Testis (tissue), 3 donors: Measurements from ENCODE around the gene ADAMTS6. TPM values are rescaled to one million over a fixed set of nuclear protein-coding genes. Genes with fewer than 3 reads are reported as not detected.

Experiments
- DNase-seq: peaks from one replicate; pipeline ENCODE4 v3.0.0-alpha.2; 2019
- H3K27ac ChIP-seq, 2 donors: fragments of 200-600 bp; sonication (generic); one replicate each; pipeline ENCODE4 v1.5.1; 2019
- H3K27me3 ChIP-seq: fragments of 200-600 bp; sonication (generic); one replicate; pipeline ENCODE4 v1.5.1; 2019
- H3K36me3 ChIP-seq: fragments of 200-600 bp; sonication (generic); one replicate; pipeline ENCODE4 v1.5.1; 2017; ENCODE audit warnings: low read depth; ENCODE audit errors: missing control alignments
- H3K4me1 ChIP-seq: fragments of 200-600 bp; sonication (generic); one replicate; pipeline ENCODE4 v1.5.1; 2019
- H3K4me3 ChIP-seq, 2 donors: fragments of 200-600 bp; sonication (generic); one replicate each; pipeline ENCODE4 v1.5.1; 2017 to 2019
- H3K9me3 ChIP-seq: fragments of 200-600 bp; sonication (generic); one replicate; pipeline ENCODE4 v1.5.1; 2017
- POLR2A ChIP-seq: fragments of 450-650 bp; IDR thresholded peaks from one replicate; pipeline ENCODE4 v1.6.1; 2017; ENCODE audit warnings: antibody characterized with exemption, mild to moderate bottlenecking, moderate library complexity
- WGBS, 2 donors: methylation state at CpG; one replicate each; pipeline ENCODE4 v1.1.5; 2018; 5-methylcytosine and 5-hydroxymethylcytosine counted together
- intact Hi-C: fragments of 100-400 bp; cut with DNase I; formaldehyde crosslinking; loops from one replicate; pipeline ENCODE4 v1.15.1; 2023; ENCODE audit warnings: low total_unique reads
- polyA plus RNA-seq: library from polyadenylated mRNA; stranded (reverse); fragments of 350-450 nt; fragmentation: Illumina TruSeq; extraction: RNeasy Lipid Tissue Mini Kit (QIAGEN cat#74804); gene quantifications from one replicate; pipeline ENCODE4 v1.2.3, GENCODE V29; 2014; ENCODE audit warnings: low read depth, low replicate concordance; ENCODE audit not compliant: insufficient read depth
- total RNA-seq, 2 donors: library from RNA; depleted of rRNA; stranded (reverse); fragments of >200 nt; gene quantifications; one replicate each; pipeline ENCODE4 v1.2.3, GENCODE V29; 2016
- TF ChIP-seq, protein P1 (sequence below), 3 experiments: fragments of 450-650 bp in 2 of 3; fragments of 200-600 bp in 1 of 3; sonication (generic) in 1 of 3; IDR thresholded peaks; one replicate each; pipeline ENCODE4 v1.5.1; 2016 to 2019; ENCODE audit warnings: antibody characterized with exemption in 3 of 3, mild to moderate bottlenecking in 2 of 3, moderate library complexity in 1 of 3

The ADAMTS6 gene
- total and polyA plus RNA-seq, 3 donors from 2014 or later: 4.1 to 43.1 (median 25.5) TPM

DNA sequence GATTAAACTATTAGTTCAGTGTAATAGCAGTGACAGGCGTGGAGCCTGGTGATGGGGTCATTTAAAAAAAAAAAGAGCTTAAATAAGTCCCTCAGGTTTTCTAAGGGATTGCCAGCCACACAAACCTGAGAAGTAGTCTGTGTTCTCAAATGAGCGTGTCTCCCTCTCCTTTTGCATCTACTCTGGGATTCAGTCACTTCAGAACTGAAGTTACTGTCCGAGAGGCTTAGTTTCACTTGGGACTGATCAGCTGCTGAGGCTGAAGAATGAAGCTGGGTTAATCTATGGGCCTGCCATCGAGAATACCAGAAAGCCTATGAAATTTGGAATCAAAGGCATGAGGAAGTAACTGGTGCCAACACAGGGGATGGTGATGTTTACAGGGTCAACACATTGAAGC lies 310.1 kb downstream of the ADAMTS6 start:
- TF ChIP-seq POLR2A: no peak
- TF ChIP-seq, protein P1, sequence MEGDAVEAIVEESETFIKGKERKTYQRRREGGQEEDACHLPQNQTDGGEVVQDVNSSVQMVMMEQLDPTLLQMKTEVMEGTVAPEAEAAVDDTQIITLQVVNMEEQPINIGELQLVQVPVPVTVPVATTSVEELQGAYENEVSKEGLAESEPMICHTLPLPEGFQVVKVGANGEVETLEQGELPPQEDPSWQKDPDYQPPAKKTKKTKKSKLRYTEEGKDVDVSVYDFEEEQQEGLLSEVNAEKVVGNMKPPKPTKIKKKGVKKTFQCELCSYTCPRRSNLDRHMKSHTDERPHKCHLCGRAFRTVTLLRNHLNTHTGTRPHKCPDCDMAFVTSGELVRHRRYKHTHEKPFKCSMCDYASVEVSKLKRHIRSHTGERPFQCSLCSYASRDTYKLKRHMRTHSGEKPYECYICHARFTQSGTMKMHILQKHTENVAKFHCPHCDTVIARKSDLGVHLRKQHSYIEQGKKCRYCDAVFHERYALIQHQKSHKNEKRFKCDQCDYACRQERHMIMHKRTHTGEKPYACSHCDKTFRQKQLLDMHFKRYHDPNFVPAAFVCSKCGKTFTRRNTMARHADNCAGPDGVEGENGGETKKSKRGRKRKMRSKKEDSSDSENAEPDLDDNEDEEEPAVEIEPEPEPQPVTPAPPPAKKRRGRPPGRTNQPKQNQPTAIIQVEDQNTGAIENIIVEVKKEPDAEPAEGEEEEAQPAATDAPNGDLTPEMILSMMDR (IDR thresholded peaks at IDR 0.05): no peak
- WGBS, 2 donors: 70 to 77% methylated on average over 4 of the region's 4 CpGs
- H3K4me3 ChIP-seq: no peak overlapping the region

DNA sequence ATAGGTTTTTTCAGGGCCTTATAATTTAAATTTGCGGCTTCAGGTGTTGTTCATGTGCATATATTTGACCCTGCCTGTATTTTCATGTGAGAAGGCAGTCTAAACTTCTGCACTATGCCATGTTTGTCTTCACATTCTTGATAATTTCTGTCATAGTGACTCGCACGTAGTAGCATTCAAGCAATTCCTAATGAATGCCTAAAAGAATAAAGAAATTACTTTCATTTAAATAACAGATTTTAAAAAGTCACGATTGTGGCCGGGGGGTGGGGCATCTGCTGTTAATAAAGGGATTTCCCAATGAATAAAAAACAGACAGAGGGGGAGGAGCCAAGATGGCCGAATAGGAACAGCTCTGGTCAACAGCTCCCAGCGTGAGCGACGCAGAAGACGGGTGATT lies 318.0 kb downstream of the ADAMTS6 start:
- TF ChIP-seq, protein P1 (IDR thresholded peaks at IDR 0.05): no peak
- TF ChIP-seq POLR2A: no peak
- intact Hi-C loops: no loop called here
- 92 to 96% methylated on average over 10 of the region's 10 CpGs for WGBS, 2 donors
- Histone ChIP-seq H3K27me3 (no peaks in the 10 kb centered on the region), H3K36me3 (no peaks in the 10 kb centered on the region), H3K9me3 (no peaks in the 10 kb centered on the region), H3K27ac (no peak overlapping the region), H3K4me3 (no peak overlapping the region), H3K4me1 (no peaks in the 10 kb centered on the region)
- DNase-seq: no peak

More for the DNA sequence above, 310.1 kb downstream of the ADAMTS6 start:
- no peaks in the 10 kb centered on the region for H3K27me3 ChIP-seq
- no peaks in the 10 kb centered on the region for H3K4me1 ChIP-seq
- no peaks in the 10 kb centered on the region for H3K9me3 ChIP-seq
- intact Hi-C loops: no loop called here
- no peaks in the 10 kb centered on the region for H3K36me3 ChIP-seq
- no peak overlapping the region for H3K27ac ChIP-seq
- no peak for DNase-seq

DNA sequence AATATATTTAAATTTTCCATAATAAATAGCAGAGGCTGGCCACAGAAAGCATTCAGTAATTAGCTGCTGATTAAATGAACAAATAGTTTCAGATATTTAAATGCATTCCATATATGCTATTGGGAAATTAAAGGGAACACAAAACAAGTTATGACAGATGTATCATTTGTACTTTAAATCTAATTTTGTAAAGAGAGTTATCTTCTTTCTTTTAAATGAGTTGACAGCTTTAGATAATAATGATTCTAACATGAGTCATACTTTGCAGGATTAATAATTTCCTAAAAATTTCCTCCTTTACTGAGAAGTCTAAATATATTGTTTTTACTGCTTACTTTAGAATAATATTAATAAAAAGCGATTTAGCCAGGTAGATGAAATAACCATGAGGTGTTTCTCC lies 320.1 kb downstream of the ADAMTS6 start:
- no peak overlapping the region for H3K27ac ChIP-seq
- TF ChIP-seq, protein P1 (IDR thresholded peaks at IDR 0.05): no peak
- TF ChIP-seq POLR2A: no peak
- H3K4me1 ChIP-seq: no peaks in the 10 kb centered on the region
- no peaks in the 10 kb centered on the region for H3K9me3 ChIP-seq
- H3K4me3 ChIP-seq: no peak overlapping the region
- no peaks in the 10 kb centered on the region for H3K27me3 ChIP-seq
- no peak for DNase-seq
- intact Hi-C loops: no loop called here
- whole genome bisulfite sequencing, 2 donors: 92 to 95% methylated on average over 1 of the region's 1 CpG
- H3K36me3 ChIP-seq: no peaks in the 10 kb centered on the region

DNA sequence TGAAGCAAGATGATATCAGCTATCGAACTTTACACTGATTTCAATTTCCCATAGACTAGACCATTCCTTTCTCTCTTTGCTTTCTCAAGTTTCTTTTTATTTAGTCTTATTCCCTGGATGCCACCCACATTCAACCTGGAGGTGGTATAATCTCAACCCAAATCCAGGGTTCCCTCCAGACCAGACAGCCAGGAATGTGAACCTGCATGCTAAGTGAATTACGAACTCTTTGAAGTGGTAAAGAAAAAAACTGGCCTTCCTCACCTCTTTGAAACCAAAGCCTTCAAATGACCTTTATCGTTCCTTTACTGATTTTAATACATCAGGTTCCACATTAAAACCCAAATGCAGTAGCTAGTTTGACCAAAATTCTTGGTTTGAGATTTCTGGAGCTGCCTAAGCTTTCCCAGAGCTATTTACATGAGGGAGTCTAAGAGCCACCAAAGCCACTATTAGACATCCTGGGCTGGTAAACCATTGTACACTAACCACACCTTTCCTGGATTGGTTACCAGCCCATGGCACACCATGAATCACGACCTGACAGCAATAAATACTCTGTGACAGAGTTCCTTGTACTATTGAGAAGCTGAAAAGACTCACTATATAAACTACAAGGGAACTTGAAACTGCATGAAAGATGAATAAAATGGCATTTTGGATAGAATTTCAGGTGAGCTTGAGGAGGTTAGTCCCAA lies 323.7 kb downstream of the ADAMTS6 start:
- Histone ChIP-seq H3K27me3 (no peaks in the 10 kb centered on the region), H3K4me1 (no peaks in the 10 kb centered on the region), H3K4me3 (no peak overlapping the region), H3K9me3 (no peaks in the 10 kb centered on the region), H3K36me3 (no peaks in the 10 kb centered on the region), H3K27ac (no peak overlapping the region)
- no peak for DNase-seq
- WGBS, 2 donors: 53 to 58% methylated on average over 4 of the region's 4 CpGs
- TF ChIP-seq POLR2A: no peak
- TF ChIP-seq, protein P1 (IDR thresholded peaks at IDR 0.05): no peak
- intact Hi-C loops: no loop called here

DNA sequence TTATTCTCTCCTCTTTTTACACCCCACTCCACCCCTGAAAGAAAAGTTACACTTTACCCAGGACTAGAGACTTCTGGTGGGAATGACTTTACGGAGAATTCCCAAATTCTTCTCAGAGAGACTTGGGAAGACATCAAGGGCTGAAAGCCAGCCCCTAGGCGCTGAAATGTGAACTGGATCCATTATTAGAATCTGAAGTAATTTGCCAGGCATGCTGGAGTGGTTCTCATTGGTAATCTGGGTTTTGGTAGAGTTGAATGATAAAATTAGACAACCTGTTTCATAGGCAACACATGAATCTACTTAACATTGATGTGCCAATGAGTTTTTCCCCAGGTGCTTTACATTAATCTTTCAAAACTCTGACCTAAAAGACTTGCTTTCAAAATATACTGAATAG lies 324.8 kb downstream of the ADAMTS6 start:
- Histone ChIP-seq H3K27me3 (no peaks in the 10 kb centered on the region), H3K9me3 (no peaks in the 10 kb centered on the region), H3K27ac (no peak overlapping the region), H3K36me3 (no peaks in the 10 kb centered on the region), H3K4me3 (no peak overlapping the region), H3K4me1 (no peaks in the 10 kb centered on the region)
- no peak for DNase-seq
- TF ChIP-seq POLR2A: no peak
- TF ChIP-seq, protein P1 (IDR thresholded peaks at IDR 0.05): no peak
- intact Hi-C loops: no loop called here
- WGBS, 2 donors: 63 to 76% methylated on average over 2 of the region's 2 CpGs
